GM13976 (cell line): ENCODE measurements around the gene GRIA1.

Experiments used
- DNase-seq: peaks from one replicate; pipeline ENCODE4 v3.0.0; 2012; ENCODE audit warnings: low spot score
- CTCF ChIP-seq: IDR thresholded peaks from 2 replicates; pipeline ENCODE4 v1.5.1; 2012; ENCODE audit warnings: borderline replicate concordance, mild to moderate bottlenecking; ENCODE audit not compliant: insufficient read depth; ENCODE audit errors: extremely low read depth, missing control alignments, control extremely low read depth
- in situ Hi-C: fragments of 300-500 bp; cut with MboI; formaldehyde crosslinking; loops from one replicate; pipeline ENCODE4 v1.12.0; 2022; ENCODE audit warnings: low sequenced_read_pairs, mixed read lengths, inconsistent platforms; ENCODE audit not compliant: unreplicated experiment

GRIA1 gene

GRCh38 chr5:153702265-153702664 lies 211.8 kb downstream of the GRIA1 start:
- DNase-seq: no peak
- in situ Hi-C loops: no loop called here
- TF ChIP-seq CTCF: no peak

DNA sequence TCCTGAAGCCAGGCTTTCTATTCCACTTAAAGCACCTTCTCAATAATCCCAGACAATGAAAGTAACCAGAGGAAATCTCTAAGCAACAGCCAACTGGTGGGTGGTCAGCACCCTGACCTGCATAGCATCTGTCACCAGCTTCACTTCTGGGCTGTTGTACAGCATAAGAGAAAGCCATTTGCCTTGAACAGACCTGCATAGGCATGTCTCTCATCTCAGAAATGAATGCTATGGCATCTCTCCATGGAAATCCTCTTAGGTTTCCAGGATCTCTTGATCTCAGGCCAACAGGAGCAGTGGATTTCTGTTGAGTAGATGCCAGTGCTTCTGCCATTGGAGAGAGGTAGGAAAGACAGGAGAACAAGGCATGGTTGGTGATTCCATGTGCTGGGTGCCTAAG lies 213.6 kb downstream of the GRIA1 start:
- no peak for TF ChIP-seq CTCF
- in situ Hi-C loops: no loop called here
- no peak for DNase-seq

- TF ChIP-seq CTCF: no peak
- in situ Hi-C loops: no loop called here
- no peak for DNase-seq
Measured at GRCh38 chr5:153707626-153708025, 217.2 kb downstream of the GRIA1 start.

- in situ Hi-C loops: no loop called here
- no peak for DNase-seq
- no peak for TF ChIP-seq CTCF
Measured at GRCh38 chr5:153711755-153712154, 221.3 kb downstream of the GRIA1 start.

DNA sequence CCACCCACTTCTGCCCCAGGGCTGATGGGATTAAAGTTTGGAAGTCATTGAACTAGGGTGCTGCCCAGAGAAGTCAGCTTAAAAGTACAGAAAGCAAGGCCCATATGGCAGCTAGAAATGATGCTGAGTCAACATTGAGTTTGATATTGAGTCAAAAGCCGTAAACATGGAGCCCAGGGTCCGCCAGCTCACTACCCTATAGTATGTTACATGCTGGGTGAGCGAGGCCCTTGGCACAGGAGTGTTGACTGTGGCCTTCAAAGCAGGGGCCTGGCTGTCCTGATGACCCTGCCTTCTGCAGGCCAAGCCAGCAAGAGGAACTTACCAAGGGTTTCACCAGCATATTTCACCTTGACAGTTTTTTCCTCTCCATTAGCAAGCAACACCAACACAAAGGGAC lies 222.5 kb downstream of the GRIA1 start:
- no peak for TF ChIP-seq CTCF
- no peak for DNase-seq
- in situ Hi-C loops: no loop called here

- in situ Hi-C loops: no loop called here
- DNase-seq: no peak
- no peak for TF ChIP-seq CTCF
Measured at GRCh38 chr5:153713943-153714342, 223.5 kb downstream of the GRIA1 start.

DNA sequence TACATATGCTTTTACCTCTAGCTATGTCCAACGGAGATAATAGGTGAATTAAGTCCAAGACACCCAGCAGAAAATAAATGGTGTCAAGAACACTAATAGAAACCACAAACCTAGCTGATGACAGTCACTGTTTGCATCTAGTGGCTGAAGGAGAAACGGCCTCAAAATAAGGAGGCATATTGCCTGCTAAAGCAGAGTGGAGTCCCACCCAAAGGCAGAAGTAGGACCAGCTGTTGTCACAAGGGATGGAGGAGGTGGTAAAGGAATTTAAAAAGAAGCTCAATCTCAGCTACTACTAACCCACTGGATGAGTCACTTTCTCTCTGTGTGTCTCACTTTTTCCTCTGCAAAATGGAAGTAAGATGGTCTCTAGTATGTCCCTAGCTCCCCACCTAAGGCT lies 224.3 kb downstream of the GRIA1 start:
- no peak for TF ChIP-seq CTCF
- DNase-seq: no peak
- in situ Hi-C loops: no loop called here
